Mucosa of gallbladder (tissue), 1 donor: ENCODE measurements around the gene PIK3R6. TPM values are rescaled to one million over a fixed set of nuclear protein-coding genes. Genes with fewer than 3 reads are reported as not detected.
A peak's percentile ranks its signal among the peaks of the same experiment; 100 is the strongest.

ENCODE experiments used
- DNase-seq: peaks from one replicate; pipeline ENCODE4 v3.0.0-alpha.2; 2020; ENCODE audit warnings: low spot score
- total RNA-seq: library from RNA; stranded (reverse); gene quantifications from one replicate; pipeline ENCODE4 v1.2.1, GENCODE V29; 2021
- donor health status: DM: no; HTN: no; CAD: no.

PIK3R6 gene, protein sequence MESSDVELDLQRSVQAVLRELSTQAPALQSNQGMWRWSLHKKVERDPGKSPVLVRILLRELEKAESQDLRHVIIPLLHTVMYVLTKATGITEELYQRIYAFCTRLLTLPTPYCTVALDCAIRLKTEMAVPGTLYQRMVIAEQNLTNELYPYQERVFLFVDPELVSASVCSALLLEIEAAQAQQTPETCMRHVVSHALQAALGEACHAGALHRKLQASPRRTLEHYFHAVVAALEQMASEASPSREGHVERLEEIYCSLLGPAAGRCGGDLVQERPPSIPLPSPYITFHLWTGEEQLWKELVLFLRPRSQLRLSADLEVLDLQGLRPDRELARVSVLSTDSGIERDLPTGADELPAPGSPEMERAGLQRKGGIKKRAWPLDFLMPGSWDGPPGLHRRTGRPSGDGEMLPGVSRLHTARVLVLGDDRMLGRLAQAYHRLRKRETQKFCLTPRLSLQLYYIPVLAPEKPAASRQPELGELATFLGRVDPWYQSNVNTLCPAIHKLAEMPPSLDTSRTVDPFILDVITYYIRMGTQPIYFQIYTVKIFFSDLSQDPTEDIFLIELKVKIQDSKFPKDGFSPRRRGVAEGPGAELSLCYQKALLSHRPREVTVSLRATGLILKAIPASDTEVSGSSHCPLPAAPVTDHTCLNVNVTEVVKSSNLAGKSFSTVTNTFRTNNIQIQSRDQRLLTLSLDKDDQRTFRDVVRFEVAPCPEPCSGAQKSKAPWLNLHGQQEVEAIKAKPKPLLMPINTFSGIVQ
- total RNA-seq: 2.8 TPM

DNA sequence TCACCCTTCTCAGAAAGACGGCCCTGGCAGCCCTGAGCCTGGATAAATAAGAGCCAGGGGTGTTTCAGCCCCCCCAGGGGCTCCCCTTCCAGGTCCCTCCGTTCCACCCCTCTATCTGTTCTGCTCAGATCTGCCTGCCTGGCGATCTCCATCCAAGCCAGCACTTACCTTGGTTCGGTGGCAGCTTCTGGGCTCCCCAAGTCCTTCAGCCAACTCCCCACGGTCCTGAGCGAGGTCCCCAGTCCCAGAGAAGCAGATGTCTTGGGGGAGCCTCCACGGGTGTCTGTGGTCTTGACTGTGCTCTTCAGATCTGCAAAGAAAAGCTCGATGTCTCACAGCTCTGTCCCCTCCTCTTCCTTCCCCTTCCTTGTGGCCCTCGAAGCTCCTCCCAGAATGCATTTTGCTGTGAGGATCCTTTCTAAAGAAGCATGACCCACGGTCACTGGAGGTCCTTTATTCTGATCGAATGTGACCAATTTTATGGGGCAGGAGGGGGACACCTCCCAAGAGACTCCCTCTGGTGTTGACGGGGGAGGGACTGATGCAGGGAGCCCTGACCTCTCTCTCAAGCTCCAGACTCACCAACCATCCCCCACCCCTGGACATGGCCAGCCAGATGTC, at the start of gene PIK3R6:
Gene PIK3R6, minus strand, starts transcription at position 314 of the 621 bp plus-strand sequence. CDS start 17,880 bp downstream, outside the sequence.
- no peak for DNase-seq

DNA sequence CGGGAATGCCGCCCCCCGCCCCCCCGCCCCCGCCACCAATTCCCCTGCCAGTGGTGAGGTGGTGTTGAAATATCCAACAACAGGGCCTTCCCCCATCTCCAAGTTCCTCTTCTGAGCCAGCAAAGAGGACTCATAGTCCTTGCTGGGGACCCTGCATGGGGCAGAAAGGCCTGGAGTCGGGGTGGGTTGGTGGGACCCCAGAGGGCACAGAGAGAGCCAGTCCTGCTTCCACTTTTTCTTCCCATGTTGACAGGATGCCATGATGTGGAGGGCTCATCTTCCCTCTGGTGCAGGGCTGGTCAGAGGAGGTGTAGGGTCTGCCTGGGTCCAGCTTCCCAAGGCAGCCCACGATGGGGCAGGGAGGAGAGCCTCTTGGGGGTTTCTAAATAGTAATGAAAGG, 49.0 kb upstream of the PIK3R6 start:
- DNase-seq: no peak

DNA sequence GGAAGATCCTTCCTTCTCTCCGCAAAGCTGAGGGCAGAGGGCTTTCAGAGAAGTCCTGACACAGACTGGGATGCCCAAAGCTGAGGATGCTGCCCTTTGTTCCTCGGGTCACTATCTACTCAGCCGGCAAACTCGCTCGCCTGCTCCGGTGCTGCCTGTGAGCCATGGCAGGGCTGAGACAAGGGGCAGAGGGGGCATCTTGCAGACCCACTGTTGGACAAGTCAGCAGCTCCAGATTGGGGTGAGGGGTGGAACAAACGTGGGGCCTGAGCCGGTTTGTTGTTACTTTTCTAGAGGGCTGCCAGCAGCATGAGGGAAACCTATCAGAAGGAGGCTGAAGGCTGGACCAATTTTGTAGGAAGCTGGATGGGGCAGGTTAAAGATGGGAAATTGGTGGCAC, 47.1 kb upstream of the PIK3R6 start:
- DNase-seq: no peak

DNA sequence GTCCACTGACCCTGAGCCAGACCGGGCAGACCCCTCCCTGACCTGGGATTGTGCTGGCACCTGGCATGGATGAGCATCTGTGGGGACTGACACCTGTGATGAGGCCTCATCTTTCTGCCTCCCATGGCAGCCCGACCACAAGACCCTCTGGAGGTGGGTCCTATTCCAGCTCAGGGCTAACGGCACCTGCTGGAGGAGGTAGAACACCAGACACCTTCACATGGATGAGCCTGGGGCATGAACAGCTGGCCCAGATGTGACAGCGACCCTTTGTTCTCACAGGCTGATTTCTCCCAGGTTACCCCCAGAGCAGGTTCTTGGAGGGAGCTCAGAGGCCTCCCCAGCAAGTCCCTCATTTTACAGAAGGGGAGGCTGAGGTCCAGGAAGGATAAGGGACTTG, 46.4 kb upstream of the PIK3R6 start:
- DNase-seq: no peak

DNA sequence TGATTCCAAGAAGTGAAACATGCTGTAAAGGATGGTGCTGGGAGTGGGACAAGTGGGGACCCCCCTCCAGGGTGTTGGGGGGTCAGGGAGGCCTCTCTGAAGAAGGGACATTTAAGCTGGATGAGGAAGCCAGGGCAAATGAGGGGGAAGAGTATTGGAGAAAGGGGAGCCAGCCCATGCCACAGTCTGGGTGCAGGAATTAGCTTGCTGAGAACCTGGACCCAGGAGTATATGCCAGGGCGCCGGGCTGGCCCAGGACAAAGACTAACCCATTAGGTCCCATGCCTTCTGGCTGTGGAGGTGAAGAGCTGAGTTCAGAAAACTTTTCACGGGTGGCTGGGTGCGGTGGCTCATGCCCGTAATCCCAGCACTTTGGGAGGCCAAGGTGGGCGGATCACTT, 45.6 kb upstream of the PIK3R6 start:
- no peak for DNase-seq

DNA sequence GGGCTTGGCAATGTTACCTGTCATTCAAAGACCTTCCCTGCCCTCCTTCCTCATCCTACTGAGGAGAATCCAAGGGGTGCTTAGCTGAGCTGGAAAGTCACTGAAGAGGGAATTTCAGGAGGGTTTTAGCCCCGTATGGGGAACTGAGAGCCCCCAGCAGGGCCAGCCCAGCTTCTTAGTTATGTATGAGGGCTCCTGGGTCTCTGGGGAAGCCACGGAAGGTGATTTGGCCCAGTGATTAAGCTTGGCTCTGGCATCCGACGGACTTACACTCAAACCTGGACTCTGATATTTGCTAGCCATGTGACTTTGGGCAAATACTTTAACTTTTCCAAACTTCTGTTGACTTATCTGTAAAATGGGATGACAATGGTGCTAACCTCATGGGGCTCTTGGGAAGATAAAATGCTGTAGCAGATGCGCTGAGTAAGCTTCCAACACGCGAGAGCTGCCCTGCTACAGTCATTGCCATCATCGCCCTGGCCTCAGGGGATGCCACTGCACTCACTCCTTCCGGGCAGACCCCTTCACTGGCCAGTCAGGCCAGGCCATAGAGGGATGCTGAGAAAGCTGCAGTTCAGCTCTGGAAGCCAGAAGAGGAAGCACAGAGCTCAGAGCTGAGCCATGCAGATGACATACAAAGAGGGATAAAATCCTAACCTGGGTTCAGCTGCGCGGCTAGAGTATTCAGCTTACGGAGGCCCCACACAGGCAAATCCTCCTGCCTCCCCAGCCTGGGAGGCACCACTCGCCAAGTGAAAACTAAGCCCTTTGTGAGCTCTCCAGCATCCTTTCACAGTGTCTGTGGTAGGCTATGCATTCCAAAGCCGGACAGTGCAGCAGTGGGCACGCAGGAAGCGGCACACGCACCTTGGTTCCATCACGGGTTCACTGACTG, 44.9 kb upstream of the PIK3R6 start:
- no peak for DNase-seq

DNA sequence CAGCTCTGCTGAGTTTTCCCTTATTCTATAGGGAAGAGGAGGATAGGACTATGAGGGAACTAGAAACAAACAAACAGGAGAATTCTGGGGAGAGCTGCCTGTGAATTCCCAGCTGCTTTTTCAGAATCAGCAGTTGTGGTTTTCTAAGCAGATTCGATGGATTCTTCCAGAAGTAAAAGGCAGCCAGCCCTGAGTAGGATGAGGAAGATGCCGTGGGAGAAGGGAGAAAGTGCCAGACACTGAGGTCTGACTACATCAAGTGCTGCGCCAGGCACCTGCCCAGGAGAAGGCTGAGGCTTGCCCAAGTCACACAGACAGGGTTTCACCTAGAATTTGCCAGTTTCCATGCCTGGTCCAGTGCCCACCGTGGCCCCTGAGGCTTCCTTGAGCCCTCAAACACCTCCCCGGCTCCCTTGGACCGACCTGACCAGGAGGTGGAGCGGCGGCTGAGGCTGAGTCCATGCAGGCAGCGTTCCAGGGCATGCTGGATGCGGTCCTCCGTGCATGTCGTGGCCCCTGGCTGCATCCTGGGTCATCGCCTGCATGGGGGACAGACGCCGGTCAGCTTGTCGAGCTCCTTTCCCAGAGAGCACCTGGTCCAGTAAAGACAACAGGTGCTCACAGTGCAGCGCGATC, 43.6 kb upstream of the PIK3R6 start:
- DNase-seq: no peak

DNA sequence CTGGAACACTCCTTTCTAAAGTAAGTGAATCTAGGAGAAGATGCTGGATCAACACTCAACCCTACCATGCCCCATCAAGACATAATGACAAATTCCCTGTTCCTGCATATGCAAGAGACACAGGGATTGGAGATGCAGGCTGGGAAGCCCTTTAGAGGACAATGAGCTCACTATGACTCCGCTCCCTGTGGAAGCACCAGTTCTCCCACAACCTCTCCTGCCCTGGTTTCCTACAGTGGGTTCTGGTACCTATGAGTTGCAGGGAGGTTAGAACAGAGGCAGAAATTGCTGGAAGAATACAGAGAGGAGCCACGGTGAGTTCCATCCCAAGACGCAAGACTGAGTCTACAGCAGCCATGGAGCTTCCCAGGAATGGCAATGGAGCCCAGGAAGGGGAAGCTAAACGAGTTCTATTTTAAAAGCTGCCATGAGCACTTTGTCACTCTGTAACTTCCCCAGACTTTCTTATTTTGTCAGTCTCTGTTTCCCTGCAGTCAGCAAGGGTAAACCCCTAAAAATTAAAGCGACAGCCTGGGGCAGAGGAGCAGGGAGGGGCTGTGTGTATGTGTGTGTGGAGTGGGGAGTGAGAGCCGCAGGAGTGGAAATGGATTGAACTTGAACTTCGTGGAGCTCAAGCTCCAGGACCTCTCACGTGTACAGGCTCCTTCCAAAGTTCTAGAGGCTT, 42.3 kb upstream of the PIK3R6 start:
- no peak for DNase-seq

DNA sequence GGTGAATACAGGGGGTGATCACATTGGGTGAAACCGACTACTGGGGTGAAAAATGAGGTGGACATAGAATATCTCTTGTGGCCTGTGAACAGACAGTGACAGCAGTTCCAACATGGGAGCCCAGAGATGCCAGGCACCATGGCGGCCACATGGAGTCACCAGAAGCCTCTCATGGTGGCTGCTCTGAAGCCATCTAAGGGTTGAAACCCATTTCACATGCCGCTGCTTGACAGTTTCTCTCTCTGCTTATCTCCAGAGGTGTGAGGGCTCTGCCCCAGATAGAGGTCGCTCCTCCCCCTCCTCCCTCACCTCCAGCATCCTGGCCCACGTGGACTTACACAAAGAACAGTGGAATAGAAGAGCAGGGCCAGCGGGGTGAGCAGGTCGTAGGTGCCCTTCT, 37.9 kb upstream of the PIK3R6 start:
- DNase-seq: peak; percentile 7

DNA sequence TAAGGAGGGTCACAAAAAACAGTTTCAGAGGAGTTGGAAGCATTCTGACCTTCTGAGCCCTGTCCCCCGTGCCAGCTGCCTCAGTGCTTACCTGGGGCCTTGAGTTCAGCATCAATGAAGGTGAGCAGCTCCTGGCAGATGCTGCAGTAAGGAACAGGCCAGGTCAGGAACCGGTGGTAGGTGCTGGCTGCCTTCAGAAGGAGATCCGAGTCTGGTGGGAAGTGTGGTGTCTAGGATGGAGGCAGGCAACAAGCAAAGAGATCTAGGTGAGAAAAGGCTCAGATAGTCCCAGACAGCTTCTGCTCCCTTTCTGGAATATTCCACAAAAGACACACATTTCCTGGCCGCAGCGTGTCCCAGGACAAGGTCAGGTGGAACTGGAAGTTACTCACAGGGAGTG, 37.2 kb upstream of the PIK3R6 start:
- no peak for DNase-seq

DNA sequence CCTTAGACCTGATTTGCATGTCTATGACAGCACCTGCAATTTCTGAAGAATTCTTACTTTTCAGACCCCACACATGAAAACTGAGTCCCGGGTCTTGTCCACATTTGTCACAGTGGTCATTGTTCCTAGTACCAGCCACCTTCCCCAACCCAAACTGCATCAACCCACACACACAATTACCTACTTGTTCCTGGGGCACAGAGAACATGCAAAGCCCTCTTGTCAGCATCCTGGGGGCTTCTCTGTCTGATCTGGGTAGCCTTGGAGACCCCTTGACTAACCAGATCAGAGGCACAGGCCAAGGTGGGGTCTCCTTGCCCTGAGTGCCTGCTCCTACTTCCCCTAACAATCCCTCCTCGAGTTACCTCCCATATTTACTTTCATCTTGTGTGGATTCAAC, 36.7 kb upstream of the PIK3R6 start:
- no peak for DNase-seq

DNA sequence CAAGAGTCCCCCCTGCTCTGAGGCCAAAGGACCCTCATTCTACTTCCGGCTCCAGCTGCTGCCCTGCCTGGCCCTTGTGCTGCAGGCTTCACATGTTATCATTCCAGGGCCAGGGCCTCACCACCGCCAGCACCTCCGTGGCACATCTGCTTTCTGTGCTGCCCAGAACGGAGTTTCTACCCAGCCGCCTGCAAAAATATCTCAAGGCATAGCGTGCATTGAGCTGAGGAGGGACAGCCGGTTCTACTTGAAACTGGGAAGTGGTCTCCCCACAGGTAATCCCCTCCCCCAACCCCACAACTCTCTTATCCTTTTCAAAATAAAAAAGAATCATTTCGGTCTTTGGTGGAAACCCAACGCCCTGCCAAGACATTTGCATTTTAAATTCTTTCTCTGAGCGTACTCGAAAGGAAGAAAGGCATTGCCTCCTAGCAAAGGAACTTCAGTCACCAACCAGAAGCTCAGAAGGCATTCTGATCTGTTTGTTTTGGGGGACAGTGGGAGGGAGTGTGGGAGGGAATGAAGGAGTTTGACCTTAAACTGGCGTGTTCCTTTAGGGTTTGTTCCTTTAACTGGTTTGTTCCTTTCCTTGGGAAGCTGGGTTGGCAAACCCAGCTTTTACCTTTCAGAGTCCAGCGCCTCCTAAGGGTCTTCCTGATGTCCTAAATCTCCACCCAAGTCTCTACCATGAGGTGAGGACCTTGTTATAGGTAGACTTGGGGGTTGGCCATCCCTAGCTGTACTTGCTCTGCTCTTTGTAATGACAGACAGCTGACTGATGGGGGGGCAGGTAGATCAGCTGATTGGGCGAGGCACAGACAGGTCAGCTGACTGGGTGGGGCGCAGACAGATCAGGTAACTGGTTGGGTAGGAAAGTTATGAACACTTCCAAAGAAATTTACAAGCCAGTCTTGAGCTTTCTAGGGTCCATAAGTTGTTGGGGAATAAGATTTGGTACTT, 33.4 kb upstream of the PIK3R6 start:
- DNase-seq: no peak

DNA sequence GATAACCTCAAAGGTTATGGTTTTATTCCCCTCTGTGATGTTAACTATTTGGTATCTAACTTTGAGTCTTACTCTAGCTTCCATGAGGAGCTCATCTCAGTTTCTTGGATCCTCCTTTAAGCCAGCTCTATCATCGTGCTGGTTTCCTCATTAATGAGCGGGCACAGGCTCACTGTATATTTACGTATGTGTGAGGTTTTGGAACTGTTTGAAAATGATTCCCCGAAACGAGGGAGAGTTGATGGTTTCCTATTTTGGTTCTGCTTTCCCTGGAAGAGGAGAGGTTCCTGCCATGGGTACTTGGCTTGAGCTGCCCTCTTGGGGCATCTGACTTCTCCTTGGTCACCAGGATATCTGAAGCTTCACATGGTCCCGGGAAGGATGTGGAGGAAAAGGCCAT, 32.7 kb upstream of the PIK3R6 start:
- DNase-seq: no peak

DNA sequence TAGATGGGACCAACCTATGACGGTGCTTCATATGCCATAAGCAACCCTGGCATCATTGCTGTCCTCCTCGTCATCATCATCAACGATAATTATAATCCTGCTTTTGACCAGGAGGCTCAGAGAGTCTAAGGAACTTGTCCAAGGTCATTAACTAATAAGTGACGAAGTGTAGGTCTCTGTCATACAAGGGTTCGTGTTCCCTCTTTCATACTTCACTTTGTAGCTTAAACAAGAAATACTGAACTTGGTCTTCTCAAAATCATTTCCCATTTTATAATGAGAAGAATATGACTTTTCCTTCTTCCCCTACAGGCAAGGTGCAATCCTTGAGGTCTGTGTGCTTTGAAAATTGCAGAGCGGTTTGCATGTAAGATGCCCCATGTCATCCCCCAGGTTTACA, 31.2 kb upstream of the PIK3R6 start:
- no peak for DNase-seq

DNA sequence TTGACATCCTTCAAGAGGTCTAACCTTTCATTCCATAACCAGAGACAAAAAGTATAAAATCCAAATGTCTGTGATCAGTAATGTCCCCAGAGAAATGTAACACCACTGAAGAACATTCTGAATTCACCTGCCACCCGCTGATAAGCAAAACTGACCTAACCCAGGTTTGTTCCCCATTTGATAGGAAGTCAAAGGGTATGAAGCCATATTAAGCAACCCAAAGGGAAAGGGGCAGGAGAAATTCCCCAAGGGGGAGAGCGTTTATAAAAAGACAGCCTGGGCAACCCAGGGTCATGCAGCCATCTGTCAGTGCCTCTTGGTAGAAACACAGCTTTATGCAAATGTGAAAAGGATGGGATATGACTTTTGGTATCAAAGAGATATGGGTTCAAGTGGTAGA, 30.7 kb upstream of the PIK3R6 start:
- no peak for DNase-seq

DNA sequence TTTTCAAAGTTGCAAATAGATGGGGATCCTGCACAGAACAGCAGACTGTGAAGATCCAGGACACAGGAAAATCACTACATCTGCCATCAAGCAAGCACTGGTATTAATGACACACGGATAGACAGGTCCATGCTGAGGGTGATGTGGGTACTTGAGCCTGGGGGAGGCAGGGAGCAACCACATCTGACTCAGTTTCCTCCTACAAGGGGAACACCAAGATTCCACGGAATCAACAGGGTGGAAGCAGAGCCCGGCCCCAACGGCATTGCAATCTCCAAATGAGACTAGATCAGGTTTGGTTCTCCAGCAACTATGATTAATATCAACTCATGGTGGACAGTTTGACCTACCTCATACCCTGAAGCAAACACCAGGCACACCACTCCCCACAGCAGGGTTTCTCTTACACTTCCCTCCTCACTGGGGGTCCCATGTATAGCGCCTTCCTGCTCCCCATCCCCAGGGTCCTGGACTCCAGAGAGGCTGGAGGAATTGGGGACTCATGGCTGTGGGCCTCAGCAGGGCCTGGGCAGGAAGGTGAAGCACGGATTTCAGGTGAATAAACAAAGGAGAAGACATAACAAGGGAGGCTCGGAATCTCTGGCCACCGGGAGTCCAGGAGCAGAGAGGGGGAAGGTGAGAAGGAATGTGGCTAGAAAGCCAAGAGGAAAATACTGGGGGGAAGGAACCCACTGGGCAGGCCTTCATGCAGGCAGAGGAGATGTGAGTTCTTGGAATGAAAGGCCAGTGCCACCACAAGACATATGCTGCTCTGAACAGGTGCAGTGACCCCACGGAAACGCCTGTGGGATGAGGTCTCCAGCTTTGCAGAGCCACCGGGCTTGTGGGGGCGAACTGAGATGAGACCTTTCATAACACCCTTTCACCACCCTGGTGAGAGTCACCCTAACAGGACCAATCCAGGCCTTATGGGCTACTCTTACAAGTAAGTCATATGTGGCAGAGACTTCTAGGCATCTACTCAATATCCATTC, 29.5 kb upstream of the PIK3R6 start:
- no peak for DNase-seq

DNA sequence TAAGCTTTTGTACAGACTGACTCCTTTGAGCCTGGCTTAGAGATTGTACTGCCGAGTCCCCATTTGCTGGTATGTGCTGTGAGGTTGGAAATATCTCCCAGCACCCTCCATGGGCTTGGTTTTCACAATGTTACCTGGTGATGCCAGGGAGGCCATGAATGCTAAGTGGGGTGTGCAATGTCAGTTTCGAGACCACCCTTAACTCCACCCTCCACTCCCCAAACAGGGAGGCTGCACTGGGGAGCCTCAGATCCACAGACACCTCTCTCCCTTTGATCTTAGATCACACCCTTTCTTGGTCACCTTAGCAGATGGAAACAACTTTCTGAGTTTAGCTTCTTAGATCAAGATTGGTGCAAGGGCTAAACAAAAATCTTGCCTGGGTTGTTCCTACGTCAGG, 28.6 kb upstream of the PIK3R6 start:
- DNase-seq: no peak
